Measurements from ENCODE around the gene OCLN. TPM values are rescaled to one million over a fixed set of nuclear protein-coding genes. Genes with fewer than 3 reads are reported as not detected.
A peak's percentile ranks its signal among the peaks of the same experiment; 100 is the strongest.

OCLN gene
- total RNA-seq, 4 donors from 2014 or later = 74.9 to 112 (median 92.4) TPM

- no peak for DNase-seq
- Histone ChIP-seq H3K27ac (no peak overlapping the region), H3K9me3 (no peaks in the 10 kb centered on the region), H3K36me3 (no peaks in the 10 kb centered on the region), H3K4me3 (no peak overlapping the region), H3K27me3 (peaks cover 44% of the 10 kb centered on the region), H3K4me1 (peaks cover 0 to 64% (median 20%) of the 10 kb centered on the region in 4 donors)
- in situ Hi-C loops (cut with MboI; ENCODE audit: low pct_ligation_motif_present in 1 of 4, low pct_unique_long_range_greater_than_20kb in 1 of 4, low sequenced_read_pairs in 3 of 4) (no loop called here), intact Hi-C loops (cut with DNase I; ENCODE audit: low total_unique reads) (no loop called here)
- no peak for TF ChIP-seq POLR2A (IDR thresholded peaks at IDR 0.05)
- no peak for TF ChIP-seq EP300 (IDR thresholded peaks at IDR 0.05; ENCODE audit: low read depth)
- no peak for TF ChIP-seq POLR2AphosphoS5 (IDR thresholded peaks at IDR 0.05)
- TF ChIP-seq CTCF (IDR thresholded peaks at IDR 0.05) = no peak
- WGBS, 2 donors (ENCODE audit: low coverage in 1 of 2) = 68 to 73% methylated on average over 3 to 5 of the region's 5 CpGs
Observed at GRCh38 chr5:69497006-69497520, 4.5 kb downstream of the OCLN start.

GRCh38 chr5:69498384-69498783 is 5.8 kb downstream of the OCLN start:
- WGBS, 2 donors (ENCODE audit: low coverage in 1 of 2) = 95% methylated on average over 3 of the region's 3 CpGs; no CpG with 5 or more reads in 1 of the 2 donors
- peak overlapping the region in 1 of 4 donors; percentile 70 for H3K27ac ChIP-seq

GRCh38 chr5:69502367-69502766 is 9.8 kb downstream of the OCLN start:
- no peak for TF ChIP-seq POLR2AphosphoS5 (IDR thresholded peaks at IDR 0.05)
- no peak for TF ChIP-seq POLR2A (IDR thresholded peaks at IDR 0.05)
- no peak for TF ChIP-seq CTCF (IDR thresholded peaks at IDR 0.05)
- TF ChIP-seq EP300 (IDR thresholded peaks at IDR 0.05; ENCODE audit: low read depth) = no peak
- no peaks in the 10 kb centered on the region for H3K9me3 ChIP-seq
- H3K27ac ChIP-seq = peak overlapping the region; percentile 70 to 82 (median 78)
- DNase-seq = no peak
- peaks cover 4% of the 10 kb centered on the region for H3K27me3 ChIP-seq
- no peak overlapping the region for H3K4me3 ChIP-seq
- peaks cover 0 to 37% (median 11%) of the 10 kb centered on the region in 4 donors for H3K4me1 ChIP-seq
- in situ Hi-C loops (cut with MboI; ENCODE audit: low pct_ligation_motif_present in 1 of 4, low pct_unique_long_range_greater_than_20kb in 1 of 4, low sequenced_read_pairs in 3 of 4) = no loop called here
- 49 to 57% methylated on average over 2 of the region's 2 CpGs for WGBS, 2 donors (ENCODE audit: low coverage in 1 of 2)
- no peaks in the 10 kb centered on the region for H3K36me3 ChIP-seq
- intact Hi-C loops (cut with DNase I; ENCODE audit: low total_unique reads) = no loop called here

More at GRCh38 chr5:69498384-69498783, 5.8 kb downstream of the OCLN start:
- no peak for DNase-seq
- no peaks in the 10 kb centered on the region for H3K36me3 ChIP-seq
- peaks cover 0 to 67% (median 15%) of the 10 kb centered on the region in 4 donors for H3K4me1 ChIP-seq
- TF ChIP-seq POLR2A (IDR thresholded peaks at IDR 0.05) = no peak
- no peak for TF ChIP-seq EP300 (IDR thresholded peaks at IDR 0.05; ENCODE audit: low read depth)
- no peak for TF ChIP-seq POLR2AphosphoS5 (IDR thresholded peaks at IDR 0.05)
- TF ChIP-seq CTCF (IDR thresholded peaks at IDR 0.05) = no peak
- no peak overlapping the region for H3K4me3 ChIP-seq
- in situ Hi-C loops (cut with MboI; ENCODE audit: low pct_ligation_motif_present in 1 of 4, low pct_unique_long_range_greater_than_20kb in 1 of 4, low sequenced_read_pairs in 3 of 4) = no loop called here
- H3K9me3 ChIP-seq = no peaks in the 10 kb centered on the region
- intact Hi-C loops (cut with DNase I; ENCODE audit: low total_unique reads) = no loop called here
- H3K27me3 ChIP-seq = peaks cover 31% of the 10 kb centered on the region

- Histone ChIP-seq H3K4me1 (peaks cover 0 to 37% (median 11%) of the 10 kb centered on the region in 4 donors), H3K27me3 (peaks cover 4% of the 10 kb centered on the region), H3K36me3 (no peaks in the 10 kb centered on the region), H3K9me3 (no peaks in the 10 kb centered on the region), H3K4me3 (no peak overlapping the region), H3K27ac (peak overlapping the region; percentile 70 to 82 (median 78))
- WGBS, 2 donors (ENCODE audit: low coverage in 1 of 2) = 57 to 61% methylated on average over 6 to 7 of the region's 7 CpGs
- in situ Hi-C loops (cut with MboI; ENCODE audit: low pct_ligation_motif_present in 1 of 4, low pct_unique_long_range_greater_than_20kb in 1 of 4, low sequenced_read_pairs in 3 of 4) = no loop called here
- DNase-seq = no peak
- TF ChIP-seq POLR2AphosphoS5 (IDR thresholded peaks at IDR 0.05) (no peak), POLR2A (IDR thresholded peaks at IDR 0.05) (no peak), CTCF (IDR thresholded peaks at IDR 0.05) (no peak)
- intact Hi-C loops (cut with DNase I; ENCODE audit: low total_unique reads) = no loop called here
Observed at GRCh38 chr5:69502767-69503488, 10.3 kb downstream of the OCLN start.
